ENCODE results near the gene CD52.

The CD52 gene

GRCh38 chr1:26357121-26357602, 39.4 kb downstream of the CD52 start:
- no peak for DNase-seq

- peak; percentile 41 to 80 for DNase-seq
Measured at GRCh38 chr1:26358411-26359384, 40.9 kb downstream of the CD52 start.

- peak; percentile 40 to 51 for DNase-seq
Measured at GRCh38 chr1:26359981-26360806, 42.4 kb downstream of the CD52 start.

DNA sequence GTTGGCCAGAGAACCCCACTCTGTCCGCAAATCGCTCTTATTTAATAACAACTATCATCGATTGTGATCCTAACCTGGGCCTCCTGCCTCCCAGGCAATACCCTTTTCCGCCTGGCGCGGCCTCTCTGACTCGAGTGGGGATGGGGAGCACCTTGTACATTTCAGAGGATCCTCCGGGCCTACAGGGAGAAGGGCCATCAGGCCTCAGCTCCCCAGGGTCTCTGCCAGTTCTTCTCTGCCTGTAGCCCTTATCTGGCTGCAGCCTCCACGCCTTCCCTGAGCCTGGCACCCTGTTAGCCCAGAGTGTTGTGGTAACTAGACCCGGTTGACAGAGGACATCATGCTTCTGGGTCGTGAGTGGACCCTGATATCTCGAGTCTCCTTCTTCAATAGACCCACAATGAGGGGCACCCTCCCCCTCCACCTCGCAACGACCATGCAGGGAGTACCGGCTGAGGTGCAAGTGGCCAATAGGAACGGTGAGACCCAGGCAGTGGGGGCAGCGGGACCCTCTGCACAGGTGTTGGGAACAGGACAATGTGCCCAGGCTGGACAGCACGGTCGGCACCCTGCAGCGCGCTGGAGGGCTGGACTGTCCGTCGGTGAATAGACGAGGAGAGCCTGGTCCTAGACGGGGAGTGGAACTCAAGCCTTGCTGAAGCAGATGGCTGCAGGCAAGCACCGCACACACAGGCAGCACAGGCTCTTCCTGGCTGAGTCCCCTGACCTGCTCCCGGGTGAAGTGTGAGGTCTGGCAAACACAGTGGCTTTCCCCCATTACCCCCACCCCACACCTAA, 43.2 kb downstream of the CD52 start:
- DNase-seq: no peak

DNA sequence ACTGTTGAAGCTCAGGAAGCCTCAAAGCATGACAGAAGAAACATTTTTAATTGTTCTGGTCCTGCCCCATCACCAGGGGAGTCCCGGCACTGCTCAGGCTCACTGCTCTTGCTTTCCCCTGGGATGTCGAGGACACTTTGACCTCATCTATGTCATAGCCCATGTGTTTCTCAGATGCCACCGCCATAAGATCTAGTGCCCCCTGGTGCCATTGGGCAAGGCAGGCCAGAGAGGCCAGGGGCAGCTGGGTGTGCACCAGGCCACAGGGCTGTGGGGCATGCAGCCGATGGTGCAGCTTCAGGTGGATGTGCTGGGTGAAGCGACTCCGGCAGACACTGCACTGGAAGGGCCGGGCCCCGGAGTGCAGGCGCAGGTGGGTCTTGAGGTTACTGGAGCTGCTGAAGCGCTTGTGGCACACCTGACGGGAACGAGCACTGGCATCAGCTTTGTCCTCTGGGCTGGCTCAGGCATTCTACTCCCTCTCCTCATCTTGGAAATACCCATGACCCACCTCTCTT, 43.9 kb downstream of the CD52 start:
- DNase-seq: no peak

GRCh38 chr1:26362331-26362730, 44.6 kb downstream of the CD52 start:
- no peak for DNase-seq

GRCh38 chr1:26363549-26364448, 46.0 kb downstream of the CD52 start:
- DNase-seq: peak; percentile 79 to 85

DNA sequence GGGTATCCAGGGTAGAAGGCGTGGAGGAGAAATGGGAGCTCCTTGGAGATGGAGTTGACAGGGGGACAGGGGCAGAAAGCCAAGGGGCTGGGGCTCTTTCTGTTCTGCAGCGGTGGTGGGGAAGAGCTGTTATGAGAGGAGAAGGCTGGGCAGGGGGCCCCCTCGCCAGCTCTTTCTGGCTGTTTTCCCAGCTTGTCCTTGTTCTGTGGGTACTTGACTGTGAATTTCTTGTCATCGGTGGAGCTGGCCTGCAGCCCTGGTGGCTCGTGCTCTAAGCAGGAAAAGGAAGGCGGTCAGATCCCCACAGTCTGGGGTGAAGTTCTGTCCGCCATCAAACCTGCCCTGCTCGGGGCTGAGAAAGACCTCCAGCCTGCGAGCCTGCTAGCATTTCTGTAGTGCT, 47.2 kb downstream of the CD52 start:
- DNase-seq: no peak

- DNase-seq: no peak
Measured at GRCh38 chr1:26367441-26367840, 49.7 kb downstream of the CD52 start.

GRCh38 chr1:26368006-26368405, 50.2 kb downstream of the CD52 start:
- no peak for DNase-seq

DNA sequence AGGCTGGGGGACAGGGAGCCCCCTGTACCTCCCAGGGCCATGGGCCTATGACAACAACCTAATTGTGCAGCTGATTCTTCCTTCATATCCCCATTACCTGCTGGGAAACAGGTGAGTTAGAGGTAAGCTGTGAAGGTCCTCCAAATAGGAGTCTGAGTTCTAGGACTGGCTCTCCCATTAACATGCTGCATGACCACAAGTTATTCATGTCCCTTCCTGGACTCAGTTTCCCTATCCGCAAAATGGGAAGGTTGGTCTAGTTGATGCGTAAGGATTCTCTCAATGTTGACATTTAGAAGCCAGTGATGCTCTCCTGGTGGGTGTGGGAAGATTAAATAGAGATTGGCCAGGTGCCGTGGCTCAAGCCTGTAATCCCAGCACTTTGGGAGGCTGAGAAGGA, 50.7 kb downstream of the CD52 start:
- DNase-seq: no peak
